Osteoblast (primary cell): ENCODE results near the gene CCND3. TPM values are rescaled to one million over a fixed set of nuclear protein-coding genes. Genes with fewer than 3 reads are reported as not detected.

ENCODE experiments used
- DNase-seq: peaks from one replicate; pipeline ENCODE4 v3.0.0; 2011; ENCODE audit warnings: low spot score, mixed read lengths; ENCODE audit not compliant: insufficient read length; ENCODE audit errors: missing footprints
- H2AFZ ChIP-seq: 2 replicates; pipeline ENCODE4 v1.6.0; 2011; ENCODE audit warnings: mild to moderate bottlenecking, low read length
- H3K27ac ChIP-seq: 2 replicates; pipeline ENCODE4 v1.5.1; 2011; ENCODE audit warnings: mild to moderate bottlenecking, low read depth, low read length, moderate library complexity
- H3K27me3 ChIP-seq: 2 replicates; pipeline ENCODE4 v1.6.0; 2012; ENCODE audit warnings: mild to moderate bottlenecking, control low read depth, inconsistent platforms, low read length, moderate library complexity; ENCODE audit not compliant: insufficient read depth
- H3K36me3 ChIP-seq: 2 replicates; pipeline ENCODE4 v1.5.1; 2011; ENCODE audit warnings: mild to moderate bottlenecking, low read length, control low read depth, moderate library complexity; ENCODE audit not compliant: insufficient read depth
- H3K4me1 ChIP-seq: 2 replicates; pipeline ENCODE4 v1.5.1; 2011; ENCODE audit warnings: mild to moderate bottlenecking, low read length, control low read depth, moderate library complexity; ENCODE audit not compliant: insufficient read depth
- H3K4me2 ChIP-seq: 2 replicates; pipeline ENCODE4 v1.6.0; 2011; ENCODE audit warnings: mild to moderate bottlenecking, low read length; ENCODE audit not compliant: insufficient read depth
- H3K4me3 ChIP-seq: fragments of 200-600 bp; sonication (generic); 3 replicates; pipeline ENCODE4 v1.5.1; 2012; ENCODE audit warnings: mild to moderate bottlenecking, low read length, inconsistent platforms; ENCODE audit not compliant: insufficient read depth
- H3K79me2 ChIP-seq: 2 replicates; pipeline ENCODE4 v1.6.0; 2012; ENCODE audit warnings: mild to moderate bottlenecking, low read length, control low read depth, inconsistent platforms; ENCODE audit not compliant: insufficient read depth
- H3K9me3 ChIP-seq: 2 replicates; pipeline ENCODE4 v1.5.1; 2011; ENCODE audit warnings: low read depth, low read length, control low read depth
- H4K20me1 ChIP-seq: 2 replicates; pipeline ENCODE4 v1.6.0; 2012; ENCODE audit warnings: mild to moderate bottlenecking, low read length, control low read depth; ENCODE audit not compliant: insufficient read depth
- CTCF ChIP-seq: IDR thresholded peaks from 2 replicates; pipeline ENCODE4 v1.5.1; 2011; ENCODE audit warnings: mild to moderate bottlenecking, low read depth, low read length, moderate library complexity; ENCODE audit errors: extremely low read depth
- total RNA-seq: library from RNA; depleted of rRNA; stranded (reverse); fragments of >200 nt; gene quantifications from 2 replicates; pipeline ENCODE4 v1.2.3, GENCODE V29; 2012

CCND3 gene
- total RNA-seq, 1 donor: 21.0 TPM

DNA sequence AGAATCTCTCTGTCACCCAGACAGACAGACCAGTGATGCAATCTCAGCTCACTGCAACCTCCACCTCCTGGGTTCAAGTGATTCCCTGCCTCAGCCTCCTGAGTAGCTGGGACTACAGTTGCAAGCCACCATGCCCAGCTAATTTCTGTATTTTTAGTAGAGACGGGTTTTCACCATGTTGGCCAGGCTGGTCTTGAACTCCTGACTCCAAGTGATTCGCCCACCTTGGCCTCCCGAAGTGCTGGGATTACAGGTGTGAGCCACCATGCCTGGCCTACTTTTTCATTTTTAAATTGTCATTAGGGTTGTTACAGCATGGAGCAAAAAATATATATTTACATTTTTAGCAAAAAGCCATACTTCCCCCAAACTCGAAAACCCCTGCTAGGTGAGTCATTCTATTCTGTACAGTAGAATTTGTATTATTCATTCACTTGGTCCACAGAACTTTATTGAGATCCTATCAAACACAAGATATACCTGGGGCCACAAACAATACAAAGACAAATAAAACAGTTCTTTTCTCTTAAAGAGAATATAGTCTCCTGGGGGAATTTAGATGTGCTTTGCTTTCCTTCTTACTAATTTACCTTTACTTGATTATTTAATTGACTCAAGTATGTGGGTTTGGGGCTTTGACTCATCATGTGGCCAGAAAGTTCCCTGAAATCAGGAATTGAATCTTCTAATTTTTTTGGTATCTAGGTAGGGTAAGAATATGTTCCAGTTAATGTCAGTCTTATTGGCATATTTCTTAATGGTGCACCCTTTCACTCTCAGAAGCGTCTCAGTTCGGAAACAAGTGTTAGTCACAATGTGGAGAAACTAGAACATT lies 16.6 kb upstream of the CCND3 start:
- H4K20me1 ChIP-seq: no peaks in the 10 kb centered on the region
- no peak for DNase-seq
- no peaks in the 10 kb centered on the region for H3K79me2 ChIP-seq
- H3K4me3 ChIP-seq: no peak overlapping the region
- H3K4me1 ChIP-seq: no peaks in the 10 kb centered on the region
- no peaks in the 10 kb centered on the region for H3K27me3 ChIP-seq
- no peak overlapping the region for H2AFZ ChIP-seq
- no peak for TF ChIP-seq CTCF
- H3K36me3 ChIP-seq: no peaks in the 10 kb centered on the region
- no peak overlapping the region for H3K4me2 ChIP-seq
- no peaks in the 10 kb centered on the region for H3K9me3 ChIP-seq
- H3K27ac ChIP-seq: no peak overlapping the region

- no peaks in the 10 kb centered on the region for H3K36me3 ChIP-seq
- H3K79me2 ChIP-seq: no peaks in the 10 kb centered on the region
- no peak for DNase-seq
- no peak overlapping the region for H3K4me3 ChIP-seq
- H3K4me2 ChIP-seq: no peak overlapping the region
- H3K9me3 ChIP-seq: no peaks in the 10 kb centered on the region
- H2AFZ ChIP-seq: no peak overlapping the region
- no peaks in the 10 kb centered on the region for H3K27me3 ChIP-seq
- TF ChIP-seq CTCF: no peak
- no peak overlapping the region for H3K27ac ChIP-seq
- H3K4me1 ChIP-seq: no peaks in the 10 kb centered on the region
- no peaks in the 10 kb centered on the region for H4K20me1 ChIP-seq
Observed at GRCh38 chr6:41957117-41957516, 15.5 kb upstream of the CCND3 start.

GRCh38 chr6:41955412-41955811 lies 13.8 kb upstream of the CCND3 start:
- no peak for TF ChIP-seq CTCF
- Histone ChIP-seq H3K36me3 (no peaks in the 10 kb centered on the region), H3K4me3 (no peak overlapping the region), H3K4me1 (no peaks in the 10 kb centered on the region), H3K27me3 (no peaks in the 10 kb centered on the region), H2AFZ (no peak overlapping the region), H4K20me1 (no peaks in the 10 kb centered on the region), H3K9me3 (no peaks in the 10 kb centered on the region), H3K27ac (no peak overlapping the region), H3K4me2 (no peak overlapping the region), H3K79me2 (no peaks in the 10 kb centered on the region)
- no peak for DNase-seq

DNA sequence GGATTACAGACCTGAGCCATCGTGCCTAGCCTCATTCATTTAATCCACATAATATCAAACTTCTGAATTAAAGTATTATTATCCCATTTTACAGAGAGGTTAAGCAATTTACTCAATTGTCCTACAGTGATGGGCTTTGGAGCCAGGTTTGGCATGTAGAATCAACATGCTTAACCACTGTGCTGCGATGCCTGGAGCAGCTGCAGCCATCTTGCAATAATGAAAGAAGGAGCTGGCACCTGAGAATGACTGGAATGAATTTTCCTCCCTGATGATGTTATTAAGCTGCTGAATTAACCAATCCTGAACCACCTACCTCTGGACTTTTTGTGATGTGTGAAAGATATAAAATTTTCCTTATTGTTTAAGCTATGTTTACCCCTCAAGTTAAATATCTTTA lies 13.1 kb upstream of the CCND3 start:
- Histone ChIP-seq H3K4me1 (no peaks in the 10 kb centered on the region), H3K4me3 (no peak overlapping the region), H3K27me3 (no peaks in the 10 kb centered on the region), H3K9me3 (no peaks in the 10 kb centered on the region), H3K79me2 (no peaks in the 10 kb centered on the region), H3K36me3 (no peaks in the 10 kb centered on the region), H4K20me1 (no peaks in the 10 kb centered on the region), H2AFZ (no peak overlapping the region), H3K4me2 (no peak overlapping the region), H3K27ac (no peak overlapping the region)
- DNase-seq: no peak
- TF ChIP-seq CTCF: no peak
